GM12891 (cell line): ENCODE results near the gene RPL18.

Source experiments
- POLR2A ChIP-seq: IDR thresholded peaks from 2 replicates; pipeline ENCODE4 v1.6.1; 2011; ENCODE audit warnings: low read depth, low read length, control low read depth
- POLR2AphosphoS5 ChIP-seq: IDR thresholded peaks from 2 replicates; pipeline ENCODE4 v1.6.1; 2011; ENCODE audit warnings: low read depth, low read length, control low read depth
- POU2F2 ChIP-seq: IDR thresholded peaks from 2 replicates; pipeline ENCODE4 v1.6.1; 2011; ENCODE audit warnings: low read depth, mild to moderate bottlenecking, control low read depth, low read length, moderate library complexity
- TAF1 ChIP-seq: IDR thresholded peaks from 2 replicates; pipeline ENCODE4 v1.6.1; 2011; ENCODE audit warnings: low read depth, low read length, control low read depth

DNA sequence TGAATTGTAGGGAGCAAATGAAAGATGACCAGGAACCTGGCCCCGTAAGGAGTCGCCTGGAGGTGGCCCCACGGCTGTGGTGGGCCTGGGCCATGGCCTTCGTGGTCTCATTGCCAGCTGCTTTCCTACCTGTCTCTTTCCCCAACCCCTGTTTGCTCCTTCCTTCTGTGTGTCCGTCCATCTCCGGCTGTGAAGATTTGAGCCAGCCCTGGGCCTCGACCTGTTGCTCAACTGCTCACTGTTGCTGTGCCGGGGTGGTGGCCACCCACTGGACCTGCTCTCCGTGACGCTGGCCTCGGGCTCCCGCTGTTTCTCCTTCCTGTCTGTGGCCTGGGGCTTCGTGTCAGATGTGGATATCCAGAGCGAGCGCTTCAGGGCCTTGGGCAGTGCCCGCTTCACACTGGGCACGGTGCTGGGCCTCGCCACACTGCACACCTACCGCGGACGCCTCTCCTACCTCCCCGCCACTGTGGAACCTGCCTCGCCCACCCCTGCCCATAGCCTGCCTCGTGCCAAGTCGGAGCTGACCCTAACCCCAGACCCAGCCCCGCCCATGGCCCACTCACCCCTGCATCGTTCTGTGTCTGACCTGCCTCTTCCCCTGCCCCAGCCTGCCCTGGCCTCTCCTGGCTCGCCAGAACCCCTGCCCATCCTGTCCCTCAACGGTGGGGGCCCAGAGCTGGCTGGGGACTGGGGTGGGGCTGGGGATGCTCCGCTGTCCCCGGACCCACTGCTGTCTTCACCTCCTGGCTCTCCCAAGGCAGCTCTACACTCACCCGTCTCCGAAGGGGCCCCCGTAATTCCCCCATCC lies 9.7 kb upstream of the RPL18 start:
- no peak for TF ChIP-seq POLR2AphosphoS5
- TF ChIP-seq TAF1 = no peak
- no peak for TF ChIP-seq POLR2A
- TF ChIP-seq POU2F2 = no peak
